Liver (tissue), 3 donors: ENCODE measurements around the gene CCL27.

Experiments used
- CTCF ChIP-seq: fragments of 150-350 bp; IDR thresholded peaks from 2 replicates; pipeline ENCODE4 v1.5.1; 2017; ENCODE audit warnings: improper control_type of control experiment, low read depth, low read length; ENCODE audit not compliant: missing input control
- GABPA ChIP-seq, 2 donors: IDR thresholded peaks in 1 of 2; conservative IDR thresholded peaks in 1 of 2; 2 replicates each; pipeline ENCODE4 v1.6.1; 2016; ENCODE audit warnings: antibody characterized with exemption in 2 of 2, mild to moderate bottlenecking in 1 of 2, moderate library complexity in 1 of 2
- donor health status: healthy.
- donor health status: healthy.

- no peak for TF ChIP-seq CTCF
- TF ChIP-seq GABPA (IDR thresholded peaks at IDR 0.05 in 1 of 2, conservative IDR thresholded peaks at IDR 0.05 in 1 of 2) = no peak
These were observed 31.1 kb upstream of the CCL27 start for GRCh38 chr9:34693560-34693959.
